Naive thymus-derived CD4-positive, alpha-beta T cell (primary cell): ENCODE measurements around the gene IFRD2. TPM values are rescaled to one million over a fixed set of nuclear protein-coding genes. Genes with fewer than 3 reads are reported as not detected.

ENCODE experiments used
- ATAC-seq: fragments of 150-1000 bp; cut with Tn5 transposase; 2 replicates; pipeline ENCODE4 v1.10.0; 2021; ENCODE audit warnings: mild to moderate bottlenecking, moderate library complexity
- CTCF ChIA-PET: fragments of 350-600 bp; sonication (Branson Sonifier 250); formaldehyde crosslinking; loops from one replicate; lab custom pipeline; 2021; ENCODE audit warnings: antibody characterized with exemption; lab: Charles Lee
- POLR2A ChIA-PET: fragments of 350-600 bp; sonication (Branson Sonifier 250); formaldehyde crosslinking; loops from one replicate; lab custom pipeline; 2021; ENCODE audit warnings: antibody characterized with exemption, inconsistent platforms; lab: Charles Lee
- DNase-seq, 9 donors: peaks; one replicate each; pipeline versions ENCODE4 v3.0.0 to v3.0.0-alpha.2; 2020 to 2022; ENCODE audit warnings: mixed read lengths in 1 of 9
- H3K27ac ChIP-seq: one replicate; pipeline ENCODE4 v1.7.0; 2013; ENCODE audit warnings: mild to moderate bottlenecking, low read depth, low read length, moderate library complexity
- H3K27me3 ChIP-seq, 2 donors: one replicate each; pipeline ENCODE4 v1.7.0; 2013; ENCODE audit warnings: low read length in 2 of 2, mild to moderate bottlenecking in 2 of 2, moderate library complexity in 2 of 2; ENCODE audit not compliant: control insufficient read depth in 2 of 2, insufficient read depth in 2 of 2
- H3K36me3 ChIP-seq, 3 experiments: 1 replicate in 2 of 3; 2 replicates in 1 of 3; pipeline ENCODE4 v1.7.0; 2013; ENCODE audit warnings: low read length in 3 of 3, mild to moderate bottlenecking in 3 of 3, moderate library complexity in 1 of 3; ENCODE audit not compliant: insufficient read depth in 3 of 3, control insufficient read depth in 2 of 3
- H3K4me1 ChIP-seq, 2 donors: one replicate each; pipeline ENCODE4 v1.7.0; 2013; ENCODE audit warnings: low read length in 2 of 2, mild to moderate bottlenecking in 2 of 2, moderate library complexity in 1 of 2; ENCODE audit not compliant: control insufficient read depth in 2 of 2, insufficient read depth in 2 of 2
- H3K4me3 ChIP-seq: 2 replicates; pipeline ENCODE4 v1.7.0; 2013; ENCODE audit warnings: mild to moderate bottlenecking, low read length
- H3K9me3 ChIP-seq, 3 experiments: 1 replicate in 2 of 3; 2 replicates in 1 of 3; pipeline ENCODE4 v1.7.0; 2013; ENCODE audit warnings: low read length in 3 of 3; ENCODE audit not compliant: control insufficient read depth in 2 of 3
- H3K27ac Mint-ChIP-seq, 9 donors: one replicate each; pipeline ENCODE4 v1.8.0; 2020 to 2022; ENCODE audit warnings: mixed read lengths in 9 of 9, mild to moderate bottlenecking in 8 of 9, moderate library complexity in 5 of 9, inconsistent platforms in 2 of 9
- H3K27me3 Mint-ChIP-seq, 5 donors: one replicate each; pipeline ENCODE4 v1.8.0; 2021 to 2022; ENCODE audit warnings: mixed read lengths in 5 of 5, mild to moderate bottlenecking in 1 of 5
- H3K36me3 Mint-ChIP-seq, 5 donors: one replicate each; pipeline ENCODE4 v1.8.0; 2020 to 2022; ENCODE audit warnings: mixed read lengths in 5 of 5, mild to moderate bottlenecking in 3 of 5, inconsistent platforms in 1 of 5
- H3K4me1 Mint-ChIP-seq, 7 donors: one replicate each; pipeline ENCODE4 v1.8.0; 2020 to 2022; ENCODE audit warnings: mixed read lengths in 7 of 7, mild to moderate bottlenecking in 3 of 7, inconsistent platforms in 1 of 7
- H3K4me3 Mint-ChIP-seq, 10 donors: one replicate each; pipeline ENCODE4 v1.8.0; 2020 to 2022; ENCODE audit warnings: mild to moderate bottlenecking in 10 of 10, mixed read lengths in 10 of 10, moderate library complexity in 6 of 10, inconsistent platforms in 2 of 10
- H3K9me3 Mint-ChIP-seq, 11 donors: one replicate each; pipeline ENCODE4 v1.8.0; 2020 to 2022; ENCODE audit warnings: mixed read lengths in 11 of 11, mild to moderate bottlenecking in 4 of 11, inconsistent platforms in 1 of 11, moderate library complexity in 1 of 11
- intact Hi-C, 2 donors: fragments of 100-400 bp; cut with micrococcal nuclease; formaldehyde crosslinking; loops; one replicate each; pipeline ENCODE4 v1.15.1; 2023
- polyA plus RNA-seq, 2 donors: library from polyadenylated mRNA; unstranded; fragments of 300-500 nt; fragmentation: Illumina TruSeq; gene quantifications; one replicate each; pipeline ENCODE4 v1.2.3, GENCODE V29; 2021
- total RNA-seq, 6 experiments: library from RNA in 5 of 6; stranded (reverse) in 5 of 6; gene quantifications; 1 replicate in 5 of 6; 2 replicates in 1 of 6; pipeline ENCODE4 v1.2.3 and lab custom pipeline; 2021 to 2026

The IFRD2 gene
- total and polyA plus RNA-seq, 7 experiments from 2014 or later, result 53.7 to 85.1 (median 64.7) TPM

DNA sequence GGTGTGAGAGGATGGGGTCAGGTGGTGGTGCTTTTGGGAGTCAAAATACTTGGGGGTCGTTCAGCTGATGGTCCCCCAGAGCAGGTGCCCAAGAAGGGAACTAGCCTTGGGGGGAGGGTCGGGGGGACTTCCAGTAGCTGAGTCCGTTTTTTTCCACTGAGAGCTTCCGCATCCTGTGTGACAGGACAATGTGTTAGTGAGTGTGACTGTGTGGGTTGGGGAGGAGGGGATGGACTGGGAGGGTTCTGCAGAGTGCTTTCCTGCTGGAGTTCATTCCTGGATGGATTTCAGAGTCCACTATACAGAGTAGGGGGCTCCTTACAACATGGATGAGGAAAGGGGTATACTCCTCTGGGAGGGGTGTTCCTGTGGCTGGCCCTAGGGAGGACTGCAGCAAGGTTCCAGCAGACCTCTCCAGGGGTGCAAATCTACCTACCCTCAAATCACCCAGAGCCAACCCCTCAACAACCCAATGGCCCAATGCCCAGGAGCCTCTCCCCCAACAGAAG, 30.9 kb upstream of the IFRD2 start:
- H3K9me3 Mint-ChIP-seq, result no peaks in the 10 kb centered on the region
- no peaks in the 10 kb centered on the region for H3K27me3 Mint-ChIP-seq
- H3K27ac Mint-ChIP-seq, result peak overlapping the region in 8 of 9 donors; percentile 12 to 81 (median 52)
- DNase-seq (no peak), ATAC-seq (no peak)
- peak overlapping the region in 6 of 10 donors; percentile 15 to 48 (median 31) for H3K4me3 Mint-ChIP-seq
- no peaks in the 10 kb centered on the region for H3K27me3 ChIP-seq
- no peaks in the 10 kb centered on the region for H3K9me3 ChIP-seq
- H3K36me3 Mint-ChIP-seq, result peaks cover 0 to 4% (median 0%) of the 10 kb centered on the region in 5 donors
- intact Hi-C loops, result no loop called here
- no peak overlapping the region for H3K27ac ChIP-seq
- peaks cover 17 to 52% (median 43%) of the 10 kb centered on the region in 7 donors for H3K4me1 Mint-ChIP-seq
- POLR2A ChIA-PET, result interaction anchor here (1.3 to 34.0 kb wide), 3 partner anchors 12 to 33 kb away, joined by 3 to 656 read pairs (median 27); partner anchors contain the start of genes CYB561D2, NPRL2, TMEM115 and ZMYND10
- H3K36me3 ChIP-seq, result peaks cover 0 to 18% (median 0%) of the 10 kb centered on the region in 3 experiments
- peaks cover 16 to 23% of the 10 kb centered on the region in 2 donors for H3K4me1 ChIP-seq
- CTCF ChIA-PET, result interaction anchor here (0.6 to 2.7 kb wide), 5 partner anchors 14 to 231 kb away, joined by 3 to 13 read pairs (median 3); partner anchors contain the start of genes HYAL3, IFRD2 and NAA80
- H3K4me3 ChIP-seq, result no peak overlapping the region

DNA sequence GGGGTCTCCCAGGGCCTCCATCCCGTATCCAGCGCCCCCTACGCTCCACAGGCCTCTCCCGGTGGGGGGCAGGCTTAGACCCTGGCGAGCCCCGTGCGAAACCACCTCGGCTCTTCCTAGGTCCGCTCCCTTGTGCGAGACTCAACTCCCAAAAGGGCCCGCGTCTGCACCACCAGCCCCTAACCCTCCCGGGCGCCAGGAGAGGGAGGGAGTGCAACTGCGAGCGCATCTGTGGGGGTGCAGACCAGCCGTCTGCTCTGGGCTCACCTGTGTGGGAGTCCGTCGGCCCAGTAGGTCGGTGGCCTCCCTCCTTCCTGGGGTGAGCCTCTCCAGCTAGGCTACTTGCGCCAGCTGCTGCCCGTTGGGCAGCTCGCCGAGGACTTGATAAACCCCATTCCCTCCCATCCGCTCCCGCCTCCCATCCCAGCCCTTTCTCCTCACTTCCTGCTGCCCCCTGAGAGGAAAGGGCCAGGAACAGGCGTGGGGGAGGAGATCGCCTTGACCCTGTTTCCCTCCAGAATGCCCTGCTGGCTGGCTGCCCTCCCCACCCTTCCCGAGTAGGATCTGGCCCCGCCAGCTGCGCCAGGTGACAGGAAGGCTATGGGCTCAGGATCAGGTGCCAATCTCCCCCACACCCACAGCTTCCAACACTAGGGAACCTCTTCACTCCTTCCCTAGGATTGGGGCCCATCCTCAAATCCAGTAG, 30.3 kb upstream of the IFRD2 start, which contains the start of gene HYAL2:
Gene HYAL2, minus strand, starts transcription at position 360 of the 706 bp plus-strand sequence. CDS start 2,256 bp downstream, outside the sequence.
- DNase-seq, result no peak
- H3K27ac Mint-ChIP-seq, result peak within 1 kb of the TSS; percentile 40 to 96 (median 93)
- no peaks in the 10 kb centered on the region for H3K9me3 Mint-ChIP-seq
- peak within 1 kb of the TSS; percentile 74 to 90 (median 82) for H3K4me3 Mint-ChIP-seq
- peak within 1 kb of the TSS; percentile 95 for H3K27ac ChIP-seq
- ChIA-PET CTCF (interaction anchor here (0.6 to 2.7 kb wide), 4 partner anchors 14 to 30 kb away, joined by 3 to 13 read pairs (median 3); partner anchors contain the start of genes HYAL3, IFRD2 and NAA80), POLR2A (interaction anchor here (1.3 to 34.0 kb wide), 3 partner anchors 14 to 34 kb away, joined by 5 to 656 read pairs (median 27); partner anchors contain the start of genes CYB561D2, NPRL2, RASSF1 and TMEM115)
- peaks cover 0 to 14% (median 0%) of the 10 kb centered on the region in 3 experiments for H3K36me3 ChIP-seq
- no peaks in the 10 kb centered on the region for H3K9me3 ChIP-seq
- H3K4me1 Mint-ChIP-seq, result peaks cover 17 to 49% (median 39%) of the 10 kb centered on the region in 7 donors
- no peak for ATAC-seq
- H3K4me3 ChIP-seq, result peak within 1 kb of the TSS; percentile 97
- peaks cover 0 to 4% (median 0%) of the 10 kb centered on the region in 5 donors for H3K36me3 Mint-ChIP-seq
- no peaks in the 10 kb centered on the region for H3K27me3 ChIP-seq
- no peaks in the 10 kb centered on the region for H3K27me3 Mint-ChIP-seq
- intact Hi-C loops, result no loop called here
- H3K4me1 ChIP-seq, result peaks cover 15 to 23% of the 10 kb centered on the region in 2 donors

DNA sequence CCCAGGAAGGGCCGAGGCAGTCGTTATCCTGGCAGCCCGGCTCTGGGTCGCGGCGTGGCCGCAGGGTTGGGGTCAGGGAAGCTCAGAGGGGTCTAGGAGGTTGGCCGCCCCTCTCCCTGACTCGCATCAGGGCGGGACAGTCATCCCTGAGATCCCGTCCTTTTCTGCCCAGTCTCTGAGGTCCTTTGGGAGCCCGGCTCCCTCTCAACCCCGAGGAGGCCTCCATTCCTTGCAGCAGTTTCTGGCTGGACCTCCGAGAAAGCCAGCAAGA, 29.8 kb upstream of the IFRD2 start:
- Histone ChIP-seq H3K4me3 (peak overlapping the region; percentile 97), H3K36me3 (peaks cover 0 to 14% (median 0%) of the 10 kb centered on the region in 3 experiments), H3K27me3 (no peaks in the 10 kb centered on the region), H3K27ac (peak overlapping the region; percentile 95), H3K9me3 (no peaks in the 10 kb centered on the region), H3K4me1 (peaks cover 11 to 23% of the 10 kb centered on the region in 2 donors)
- CTCF ChIA-PET, result interaction anchor here (1.2 kb wide), 1 partner anchor 43 kb away, joined by 4 read pairs; no protein-coding TSS in a partner anchor
- Mint-ChIP-seq H3K27me3 (no peaks in the 10 kb centered on the region), H3K4me1 (peaks cover 17 to 45% (median 35%) of the 10 kb centered on the region in 7 donors), H3K36me3 (peaks cover 0 to 4% (median 0%) of the 10 kb centered on the region in 5 donors), H3K27ac (peak overlapping the region in 2 of 9 donors; percentile 91 to 93), H3K9me3 (no peaks in the 10 kb centered on the region), H3K4me3 (peak overlapping the region in 7 of 10 donors; percentile 35 to 90 (median 81))
- ATAC-seq, result no peak
- no peak for DNase-seq
- POLR2A ChIA-PET, result interaction anchor here (1.3 to 34.0 kb wide), 4 partner anchors 15 to 34 kb away, joined by 5 to 656 read pairs (median 20); partner anchors contain the start of genes CYB561D2, HYAL3, NAA80 and NPRL2
- intact Hi-C loops, result no loop called here

GRCh38 chr3:50321336-50322114, 29.3 kb upstream of the IFRD2 start:
- H3K4me3 ChIP-seq, result peak overlapping the region; percentile 97
- Mint-ChIP-seq H3K36me3 (peaks cover 0 to 7% (median 0%) of the 10 kb centered on the region in 5 donors), H3K4me1 (peaks cover 21 to 45% (median 36%) of the 10 kb centered on the region in 7 donors), H3K27me3 (no peaks in the 10 kb centered on the region), H3K9me3 (no peaks in the 10 kb centered on the region), H3K4me3 (peak overlapping the region; percentile 74 to 90 (median 82)), H3K27ac (peak overlapping the region; percentile 40 to 96 (median 93))
- peak overlapping the region; percentile 95 for H3K27ac ChIP-seq
- H3K36me3 ChIP-seq, result peaks cover 0 to 14% (median 0%) of the 10 kb centered on the region in 3 experiments
- intact Hi-C loops, result loop anchor here (1.0 to 2.0 kb wide), 10 partner anchors 15 to 648 kb away; partner anchors contain the start of genes HYAL3 (in 2 of the 2), NAA80 (in 2 of the 2), CYB561D2 (in 1 of the 2) and IFRD2 (in 1 of the 2)
- DNase-seq (peak; percentile 67 to 90 (median 83)), ATAC-seq (peak; percentile 83)
- peaks cover 12 to 21% of the 10 kb centered on the region in 2 donors for H3K4me1 ChIP-seq
- CTCF ChIA-PET, result interaction anchor here (0.7 to 1.2 kb wide), 3 partner anchors 16 to 43 kb away, joined by 3 to 4 read pairs (median 3); partner anchors contain the start of genes HYAL3 and NAA80
- no peaks in the 10 kb centered on the region for H3K27me3 ChIP-seq
- H3K9me3 ChIP-seq, result no peaks in the 10 kb centered on the region
- POLR2A ChIA-PET, result interaction anchor here (1.3 to 34.0 kb wide), 4 partner anchors 15 to 35 kb away, joined by 5 to 656 read pairs (median 20); partner anchors contain the start of genes CYB561D2, HYAL3, NAA80 and NPRL2

GRCh38 chr3:50320853-50321335, 28.7 kb upstream of the IFRD2 start:
- Histone ChIP-seq H3K36me3 (peaks cover 0 to 10% (median 0%) of the 10 kb centered on the region in 3 experiments), H3K27ac (peak overlapping the region; percentile 95), H3K4me1 (peaks cover 14 to 27% of the 10 kb centered on the region in 2 donors), H3K27me3 (no peaks in the 10 kb centered on the region), H3K9me3 (no peaks in the 10 kb centered on the region), H3K4me3 (peak overlapping the region; percentile 97)
- H3K27me3 Mint-ChIP-seq, result no peaks in the 10 kb centered on the region
- intact Hi-C loops, result loop anchor here (1.0 to 2.0 kb wide), 10 partner anchors 16 to 648 kb away; partner anchors contain the start of genes HYAL3 (in 2 of the 2), NAA80 (in 2 of the 2), CYB561D2 (in 1 of the 2) and IFRD2 (in 1 of the 2)
- ATAC-seq (peak; percentile 58), DNase-seq (peak in 3 of 9 donors; percentile 46 to 86 (median 49))
- no peaks in the 10 kb centered on the region for H3K9me3 Mint-ChIP-seq
- POLR2A ChIA-PET, result interaction anchor here (1.0 to 34.0 kb wide), 4 partner anchors 16 to 36 kb away, joined by 4 to 656 read pairs (median 20); partner anchors contain the start of genes CYB561D2, HYAL3, NAA80 and NPRL2
- CTCF ChIA-PET, result interaction anchor here (0.7 to 1.2 kb wide), 5 partner anchors 15 to 44 kb away, joined by 3 to 5 read pairs (median 3); partner anchors contain the start of genes HYAL3 and NAA80
- peaks cover 26 to 45% (median 39%) of the 10 kb centered on the region in 7 donors for H3K4me1 Mint-ChIP-seq
- H3K36me3 Mint-ChIP-seq, result peaks cover 0 to 10% (median 0%) of the 10 kb centered on the region in 5 donors
- H3K27ac Mint-ChIP-seq, result peak overlapping the region in 8 of 9 donors; percentile 62 to 93 (median 88)
- H3K4me3 Mint-ChIP-seq, result peak overlapping the region; percentile 84 to 96 (median 92)
